Measurements from ENCODE around the gene TXN2. TPM values are rescaled to one million over a fixed set of nuclear protein-coding genes. Genes with fewer than 3 reads are reported as not detected.

The TXN2 gene
- total RNA-seq, 1 experiment from 2014 or later, result 87.0 TPM

DNA sequence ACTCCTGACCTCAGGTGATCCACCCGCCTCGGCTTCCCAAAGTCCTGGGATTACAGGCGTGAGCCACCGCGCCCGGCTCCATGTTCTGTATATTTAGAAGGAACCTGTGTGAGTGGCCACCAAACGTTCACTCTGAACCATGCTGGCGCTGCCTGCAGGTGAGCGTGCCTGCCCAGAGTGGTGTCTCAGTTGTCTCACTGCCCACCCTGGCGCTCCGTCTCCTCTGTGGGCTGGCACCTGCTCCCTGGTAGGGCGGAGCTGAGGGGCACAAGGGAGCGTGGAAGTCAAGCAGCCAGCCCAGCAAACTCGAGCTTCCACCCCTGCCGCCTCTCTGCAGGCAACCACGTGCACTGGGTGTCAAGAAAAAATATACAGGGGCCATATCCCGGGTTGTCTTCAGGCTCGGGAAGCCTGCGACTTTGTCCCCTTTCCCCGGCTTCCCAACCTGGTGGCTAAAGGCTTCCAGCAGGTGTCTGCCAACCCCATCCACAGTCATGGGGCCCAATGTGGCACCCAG, 16.7 kb downstream of the TXN2 start (continued):
- TF ChIP-seq, protein P1, sequence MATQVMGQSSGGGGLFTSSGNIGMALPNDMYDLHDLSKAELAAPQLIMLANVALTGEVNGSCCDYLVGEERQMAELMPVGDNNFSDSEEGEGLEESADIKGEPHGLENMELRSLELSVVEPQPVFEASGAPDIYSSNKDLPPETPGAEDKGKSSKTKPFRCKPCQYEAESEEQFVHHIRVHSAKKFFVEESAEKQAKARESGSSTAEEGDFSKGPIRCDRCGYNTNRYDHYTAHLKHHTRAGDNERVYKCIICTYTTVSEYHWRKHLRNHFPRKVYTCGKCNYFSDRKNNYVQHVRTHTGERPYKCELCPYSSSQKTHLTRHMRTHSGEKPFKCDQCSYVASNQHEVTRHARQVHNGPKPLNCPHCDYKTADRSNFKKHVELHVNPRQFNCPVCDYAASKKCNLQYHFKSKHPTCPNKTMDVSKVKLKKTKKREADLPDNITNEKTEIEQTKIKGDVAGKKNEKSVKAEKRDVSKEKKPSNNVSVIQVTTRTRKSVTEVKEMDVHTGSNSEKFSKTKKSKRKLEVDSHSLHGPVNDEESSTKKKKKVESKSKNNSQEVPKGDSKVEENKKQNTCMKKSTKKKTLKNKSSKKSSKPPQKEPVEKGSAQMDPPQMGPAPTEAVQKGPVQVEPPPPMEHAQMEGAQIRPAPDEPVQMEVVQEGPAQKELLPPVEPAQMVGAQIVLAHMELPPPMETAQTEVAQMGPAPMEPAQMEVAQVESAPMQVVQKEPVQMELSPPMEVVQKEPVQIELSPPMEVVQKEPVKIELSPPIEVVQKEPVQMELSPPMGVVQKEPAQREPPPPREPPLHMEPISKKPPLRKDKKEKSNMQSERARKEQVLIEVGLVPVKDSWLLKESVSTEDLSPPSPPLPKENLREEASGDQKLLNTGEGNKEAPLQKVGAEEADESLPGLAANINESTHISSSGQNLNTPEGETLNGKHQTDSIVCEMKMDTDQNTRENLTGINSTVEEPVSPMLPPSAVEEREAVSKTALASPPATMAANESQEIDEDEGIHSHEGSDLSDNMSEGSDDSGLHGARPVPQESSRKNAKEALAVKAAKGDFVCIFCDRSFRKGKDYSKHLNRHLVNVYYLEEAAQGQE (IDR thresholded peaks at IDR 0.05; ENCODE audit: low read depth), result no peak

DNA sequence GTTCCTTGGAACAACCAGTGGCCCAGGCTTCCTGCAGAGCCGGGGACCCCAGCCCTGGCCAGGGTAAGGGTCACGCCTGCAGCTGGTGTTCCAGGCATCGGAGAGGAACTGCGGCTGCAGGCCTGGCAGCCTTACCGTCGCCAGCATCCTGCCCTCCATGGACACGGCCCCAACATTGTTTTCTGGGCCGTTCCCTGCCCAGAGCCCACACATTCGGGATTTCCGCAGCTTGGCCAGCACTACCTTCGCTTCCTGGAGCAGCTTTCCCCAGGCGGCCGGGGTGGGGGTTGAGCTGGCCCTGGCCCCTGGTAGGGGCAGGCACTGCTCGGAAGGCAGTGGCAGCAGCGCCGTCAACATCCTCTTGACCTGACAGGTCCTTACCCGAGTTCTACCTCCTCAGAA, 17.7 kb downstream of the TXN2 start:
- POLR2A ChIA-PET, result interaction anchor here (0.8 to 1.2 kb wide), 2 partner anchors 9 to 18 kb away, joined by 3 read pairs; partner anchors contain the start of gene TXN2
- H3K4me1 ChIP-seq (ENCODE audit: control insufficient read depth in 1 of 2, insufficient read depth in 2 of 2, low read length in 2 of 2), result peaks cover 67 to 80% of the 10 kb centered on the region in 2 experiments

More for the DNA sequence above, 17.7 kb downstream of the TXN2 start:
- Histone ChIP-seq H3K4me2 (ENCODE audit: low read length) (no peak overlapping the region), H3K79me2 (ENCODE audit: insufficient read depth, low read length) (no peaks in the 10 kb centered on the region), H3K27me3 (ENCODE audit: insufficient read depth, low read length) (no peaks in the 10 kb centered on the region), H2AFZ (ENCODE audit: low read depth, low read length, poor library complexity, severe bottlenecking) (no peak overlapping the region), H3K36me3 (ENCODE audit: control insufficient read depth in 1 of 2, insufficient read depth in 2 of 2, low read length in 2 of 2) (0 out of 4 replicates have a peak, but pooled peaks cover 0 to 5% of the 10 kb centered on the region in 2 experiments), H3K27ac (ENCODE audit: low read depth, low read length) (no peak overlapping the region), H3K9me3 (ENCODE audit: control insufficient read depth in 1 of 2, insufficient read depth in 1 of 2, low read depth in 1 of 2, low read length in 2 of 2) (no peaks in the 10 kb centered on the region), H3K4me3 (replicated peaks in 1 of 2; ENCODE audit: low read depth in 1 of 2, low read length in 2 of 2) (no peak overlapping the region), H3K9me2 (ENCODE audit: insufficient read depth) (no peaks in the 10 kb centered on the region), H4K20me1 (ENCODE audit: insufficient read depth) (no peaks in the 10 kb centered on the region), H3K9ac (ENCODE audit: low read length) (no peak overlapping the region)
- no TSS peak for BruUV-seq (replicated peaks)
- CTCF ChIA-PET, result no interaction called here
- RAD21 ChIA-PET (ENCODE audit: low non-redundant PET in 1 of 2, low total read pairs in 2 of 2, uncharacterized antibody in 2 of 2, unreplicated experiment in 2 of 2), result no interaction called here
- intact Hi-C loops (cut with micrococcal nuclease), result no loop called here
- TF ChIP-seq SP1 (IDR thresholded peaks at IDR 0.05; ENCODE audit: low read depth) (no peak), TCF7L2 (IDR thresholded peaks at IDR 0.05; ENCODE audit: borderline replicate concordance, extremely low read depth, insufficient read depth, insufficient read length) (no peak), ZNF274 (IDR thresholded peaks at IDR 0.05; ENCODE audit: low read depth, low read length) (no peak), RAD21 (IDR thresholded peaks at IDR 0.05; ENCODE audit: low read depth) (no peak), SIN3A (IDR thresholded peaks at IDR 0.05; ENCODE audit: low read depth) (no peak), POLR2A (IDR thresholded peaks at IDR 0.05; ENCODE audit: borderline replicate concordance, extremely low read depth, insufficient read depth, insufficient read length) (no peak), CBX3 (IDR thresholded peaks at IDR 0.05; ENCODE audit: low read depth) (no peak), ELF1 (IDR thresholded peaks at IDR 0.05; ENCODE audit: borderline replicate concordance, low read depth) (no peak), POLR2AphosphoS5 (IDR thresholded peaks at IDR 0.05; ENCODE audit: low read depth, low read length) (no peak), EZH2phosphoT487 (IDR thresholded peaks at IDR 0.05; ENCODE audit: borderline replicate concordance) (no peak), ZFX (IDR thresholded peaks at IDR 0.05) (no peak), EZH2 (IDR thresholded peaks at IDR 0.05) (no peak), CEBPB (IDR thresholded peaks at IDR 0.05; ENCODE audit: low read depth) (no peak), EGR1 (IDR thresholded peaks at IDR 0.05; ENCODE audit: low read depth) (no peak), YY1 (IDR thresholded peaks at IDR 0.05; ENCODE audit: extremely low read depth, insufficient replicate concordance, low read depth, low read length) (no peak)
- TF ChIP-seq, protein P2, sequence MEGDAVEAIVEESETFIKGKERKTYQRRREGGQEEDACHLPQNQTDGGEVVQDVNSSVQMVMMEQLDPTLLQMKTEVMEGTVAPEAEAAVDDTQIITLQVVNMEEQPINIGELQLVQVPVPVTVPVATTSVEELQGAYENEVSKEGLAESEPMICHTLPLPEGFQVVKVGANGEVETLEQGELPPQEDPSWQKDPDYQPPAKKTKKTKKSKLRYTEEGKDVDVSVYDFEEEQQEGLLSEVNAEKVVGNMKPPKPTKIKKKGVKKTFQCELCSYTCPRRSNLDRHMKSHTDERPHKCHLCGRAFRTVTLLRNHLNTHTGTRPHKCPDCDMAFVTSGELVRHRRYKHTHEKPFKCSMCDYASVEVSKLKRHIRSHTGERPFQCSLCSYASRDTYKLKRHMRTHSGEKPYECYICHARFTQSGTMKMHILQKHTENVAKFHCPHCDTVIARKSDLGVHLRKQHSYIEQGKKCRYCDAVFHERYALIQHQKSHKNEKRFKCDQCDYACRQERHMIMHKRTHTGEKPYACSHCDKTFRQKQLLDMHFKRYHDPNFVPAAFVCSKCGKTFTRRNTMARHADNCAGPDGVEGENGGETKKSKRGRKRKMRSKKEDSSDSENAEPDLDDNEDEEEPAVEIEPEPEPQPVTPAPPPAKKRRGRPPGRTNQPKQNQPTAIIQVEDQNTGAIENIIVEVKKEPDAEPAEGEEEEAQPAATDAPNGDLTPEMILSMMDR (IDR thresholded peaks at IDR 0.05 in 2 of 3, conservative IDR thresholded peaks at IDR 0.05 in 1 of 3; ENCODE audit: borderline replicate concordance in 1 of 3, insufficient read depth in 1 of 3, low read depth in 2 of 3, low read length in 2 of 3), result no peak
- TF ChIP-seq, protein P3, sequence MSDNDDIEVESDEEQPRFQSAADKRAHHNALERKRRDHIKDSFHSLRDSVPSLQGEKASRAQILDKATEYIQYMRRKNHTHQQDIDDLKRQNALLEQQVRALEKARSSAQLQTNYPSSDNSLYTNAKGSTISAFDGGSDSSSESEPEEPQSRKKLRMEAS (IDR thresholded peaks at IDR 0.05), result no peak
- TF ChIP-seq, protein P4, sequence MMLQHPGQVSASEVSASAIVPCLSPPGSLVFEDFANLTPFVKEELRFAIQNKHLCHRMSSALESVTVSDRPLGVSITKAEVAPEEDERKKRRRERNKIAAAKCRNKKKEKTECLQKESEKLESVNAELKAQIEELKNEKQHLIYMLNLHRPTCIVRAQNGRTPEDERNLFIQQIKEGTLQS (IDR thresholded peaks at IDR 0.05), result no peak
- ATAC-seq (no peak), DNase-seq (ENCODE audit: low read depth, low spot score) (no peak)
